Renal pelvis (tissue), 4 donors: ENCODE data around the gene CCL22. TPM values are rescaled to one million over a fixed set of nuclear protein-coding genes. Genes with fewer than 3 reads are reported as not detected.
"Not testable (repeated sequence)": the region's sequence is repeated elsewhere in the genome, so short reads cannot be mapped to it uniquely, and the experiment has no call there.

ENCODE experiments used
- DNase-seq: peaks from one replicate; pipeline ENCODE4 v3.0.0-alpha.2; 2013
- polyA plus RNA-seq, 3 donors: library from polyadenylated mRNA; unstranded; fragments of 120-200 nt; gene quantifications; one replicate each; pipeline ENCODE4 v1.2.1, GENCODE V29; 2013; ENCODE audit not compliant: insufficient read length in 3 of 3

Gene CCL22
- polyA plus RNA-seq, 3 donors, result 0.06 to 0.18 (median 0.13) TPM

- no peak for DNase-seq
Measured at GRCh38 chr16:57392694-57393093, 34.1 kb downstream of the CCL22 start.

GRCh38 chr16:57394444-57394843 lies 35.9 kb downstream of the CCL22 start:
- no peak for DNase-seq

GRCh38 chr16:57395026-57395425 lies 36.4 kb downstream of the CCL22 start:
- no peak for DNase-seq

- no peak for DNase-seq
Measured at GRCh38 chr16:57396786-57397185, 38.2 kb downstream of the CCL22 start.

- not testable (repeated sequence) for DNase-seq
Measured at GRCh38 chr16:57397493-57397892, 38.9 kb downstream of the CCL22 start.

GRCh38 chr16:57401943-57402640 lies 43.5 kb downstream of the CCL22 start:
- DNase-seq, result no peak

GRCh38 chr16:57403965-57404817 lies 45.6 kb downstream of the CCL22 start, which contains the start of gene CCL17:
Gene CCL17 (plus strand): TSS chr16:57404767. CDS start chr16:57413933, 9,166 bp downstream.
- DNase-seq, result no peak

- no peak for DNase-seq
Measured at GRCh38 chr16:57405097-57405496, 46.5 kb downstream of the CCL22 start.

- no peak for DNase-seq
Measured at GRCh38 chr16:57406881-57407280, 48.3 kb downstream of the CCL22 start.

- no peak for DNase-seq
Measured at GRCh38 chr16:57407521-57408353, 49.2 kb downstream of the CCL22 start.

- no peak for DNase-seq
Measured at GRCh38 chr16:57409065-57409464, 50.5 kb downstream of the CCL22 start.

GRCh38 chr16:57409870-57410587 lies 51.4 kb downstream of the CCL22 start:
- DNase-seq, result no peak

GRCh38 chr16:57411362-57411976 lies 52.9 kb downstream of the CCL22 start:
- DNase-seq, result no peak

GRCh38 chr16:57412584-57412983 lies 54.0 kb downstream of the CCL22 start:
- no peak for DNase-seq

- no peak for DNase-seq
Measured at GRCh38 chr16:57413301-57413730, 54.7 kb downstream of the CCL22 start.

- DNase-seq, result no peak
Measured at GRCh38 chr16:57413733-57414132, 55.1 kb downstream of the CCL22 start.

Other genes with a start within 250 kb of the CCL22 start
- gene PSME3IP1, start 172.7 kb upstream of the CCL22 start, polyA plus RNA-seq, result 100 to 1,000 TPM in 2 of 3 donors, 10 to 100 TPM in 1; 97.8 to 135 (median 124) TPM
- gene RSPRY1, start 172.5 kb upstream of the CCL22 start, polyA plus RNA-seq, result 10 to 100 TPM; 44.2 to 50.3 (median 44.7) TPM
- 10 to 100 TPM; 70.7 to 71.1 (median 70.9) TPM for gene ARL2BP, start 113.5 kb upstream of the CCL22 start, polyA plus RNA-seq
- gene PLLP, start 74.1 kb upstream of the CCL22 start, polyA plus RNA-seq, result 10 to 100 TPM; 22.5 to 26.6 (median 24.7) TPM
- gene CX3CL1, start 13.7 kb downstream of the CCL22 start, polyA plus RNA-seq, result 10 to 100 TPM; 30.3 to 33.2 (median 32.3) TPM
- under 1 TPM in 2 of 3 donors, not detected in 1; 0.21 to 0.43 TPM for gene CCL17, start 46.0 kb downstream of the CCL22 start, polyA plus RNA-seq
- 100 to 1,000 TPM in 1 of 3 donors, 10 to 100 TPM in 2; 95.5 to 100 (median 98.5) TPM for gene CIAPIN1, start 88.6 kb downstream of the CCL22 start, polyA plus RNA-seq
- gene COQ9, start 88.7 kb downstream of the CCL22 start, polyA plus RNA-seq, result 100 to 1,000 TPM; 100 to 114 (median 114) TPM
- 10 to 100 TPM; 84.1 to 87.3 (median 86.4) TPM for gene POLR2C, start 103.9 kb downstream of the CCL22 start, polyA plus RNA-seq
- gene DOK4, start 127.7 kb downstream of the CCL22 start, polyA plus RNA-seq, result 10 to 100 TPM; 34.3 to 36.8 (median 35.0) TPM
- 10 to 100 TPM; 15.3 to 20.6 (median 19.6) TPM for gene CCDC102A, start 177.8 kb downstream of the CCL22 start, polyA plus RNA-seq
- gene ADGRG5, start 183.9 kb downstream of the CCL22 start, polyA plus RNA-seq, result 1 to 10 TPM; 1.1 to 1.8 (median 1.1) TPM